ENCODE results near the gene TMIE. TPM values are rescaled to one million over a fixed set of nuclear protein-coding genes. Genes with fewer than 3 reads are reported as not detected.

The TMIE gene
- total RNA-seq, 1 experiment from 2014 or later, result 6.5 TPM

- DNase-seq, result peak; percentile 60 to 78
- no peak overlapping the region for H2AFZ ChIP-seq
- H3K27ac ChIP-seq, result no peak overlapping the region
- CTCF ChIA-PET, result interaction anchor here (1.1 to 1.8 kb wide), 2 partner anchors 16 to 204 kb away, joined by 3 to 4 read pairs; no protein-coding TSS in a partner anchor
- no peak overlapping the region for H3K4me2 ChIP-seq
- H4K20me1 ChIP-seq (ENCODE audit: insufficient read depth), result no peaks in the 10 kb centered on the region
- no peaks in the 10 kb centered on the region for H3K79me2 ChIP-seq (ENCODE audit: low read depth)
- peaks cover 18% of the 10 kb centered on the region for H3K4me1 ChIP-seq (replicated peaks; ENCODE audit: insufficient read depth)
- no peaks in the 10 kb centered on the region for H3K9me3 ChIP-seq (ENCODE audit: insufficient read depth, low read depth)
- H3K27me3 ChIP-seq (ENCODE audit: insufficient read depth, low read depth), result no peaks in the 10 kb centered on the region
- no peaks in the 10 kb centered on the region for H3K36me3 ChIP-seq (ENCODE audit: low read depth)
- no TSS peak for BruUV-seq (replicated peaks)
- POLR2A ChIA-PET (ENCODE audit: unreplicated experiment), result no interaction called here
- intact Hi-C loops (cut with micrococcal nuclease; ENCODE audit: unreplicated experiment), result loop anchor here (1.0 to 5.0 kb wide), 6 partner anchors 140 to 677 kb away; partner anchors contain the start of gene PTPN23
- no peak overlapping the region for H3K4me3 ChIP-seq
- no peaks in the 10 kb centered on the region for H3F3A ChIP-seq (ENCODE audit: insufficient read depth, low read depth)
- H3K9me2 ChIP-seq (ENCODE audit: insufficient read depth), result no peaks in the 10 kb centered on the region
- no peak for TF ChIP-seq EZH2 (IDR thresholded peaks at IDR 0.05; ENCODE audit: low read depth)
- TF ChIP-seq CTCF (conservative IDR thresholded peaks at IDR 0.05), result peak; percentile 90
Observed at GRCh38 chr3:46705022-46705530, 3.9 kb downstream of the TMIE start.

- DNase-seq, result peak; percentile 68 to 73
- Histone ChIP-seq H3K4me2 (peak overlapping the region; percentile 35), H3K27ac (no peak overlapping the region), H3K79me2 (ENCODE audit: low read depth) (no peaks in the 10 kb centered on the region), H3K27me3 (ENCODE audit: insufficient read depth, low read depth) (no peaks in the 10 kb centered on the region), H3K4me1 (replicated peaks; ENCODE audit: insufficient read depth) (peaks cover 16% of the 10 kb centered on the region), H3K4me3 (no peak overlapping the region), H3F3A (ENCODE audit: insufficient read depth, low read depth) (no peaks in the 10 kb centered on the region), H4K20me1 (ENCODE audit: insufficient read depth) (no peaks in the 10 kb centered on the region), H3K36me3 (ENCODE audit: low read depth) (no peaks in the 10 kb centered on the region), H3K9me3 (ENCODE audit: insufficient read depth, low read depth) (no peaks in the 10 kb centered on the region), H3K9me2 (ENCODE audit: insufficient read depth) (no peaks in the 10 kb centered on the region), H2AFZ (no peak overlapping the region)
- CTCF ChIA-PET, result interaction anchor here (0.6 to 1.8 kb wide), 4 partner anchors 15 to 203 kb away, joined by 3 to 9 read pairs (median 6); no protein-coding TSS in a partner anchor
- POLR2A ChIA-PET (ENCODE audit: unreplicated experiment), result interaction anchor here (0.6 kb wide), 2 partner anchors 189 to 274 kb away, joined by 5 to 7 read pairs; partner anchors contain the start of gene NBEAL2
- BruUV-seq (replicated peaks), result no TSS peak
- intact Hi-C loops (cut with micrococcal nuclease; ENCODE audit: unreplicated experiment), result loop anchor here (1.0 to 5.0 kb wide), 6 partner anchors 139 to 676 kb away; partner anchors contain the start of gene PTPN23
- TF ChIP-seq CTCF (conservative IDR thresholded peaks at IDR 0.05) (no peak), EZH2 (IDR thresholded peaks at IDR 0.05; ENCODE audit: low read depth) (no peak)
Observed at GRCh38 chr3:46705751-46706552, 4.8 kb downstream of the TMIE start.

- H3K4me1 ChIP-seq (replicated peaks; ENCODE audit: insufficient read depth), result peaks cover 16% of the 10 kb centered on the region
- H3K79me2 ChIP-seq (ENCODE audit: low read depth), result no peaks in the 10 kb centered on the region
- CTCF ChIA-PET, result interaction anchor here (1.5 to 1.8 kb wide), 2 partner anchors 188 to 202 kb away, joined by 4 to 7 read pairs; no protein-coding TSS in a partner anchor
- H3K9me2 ChIP-seq (ENCODE audit: insufficient read depth), result no peaks in the 10 kb centered on the region
- no peaks in the 10 kb centered on the region for H3K27me3 ChIP-seq (ENCODE audit: insufficient read depth, low read depth)
- H3K36me3 ChIP-seq (ENCODE audit: low read depth), result no peaks in the 10 kb centered on the region
- no peak overlapping the region for H2AFZ ChIP-seq
- H3K4me2 ChIP-seq, result peak overlapping the region; percentile 35; the same call in 1 of the 2 replicates
- no peak overlapping the region for H3K27ac ChIP-seq
- intact Hi-C loops (cut with micrococcal nuclease; ENCODE audit: unreplicated experiment), result loop anchor here (5.0 kb wide), 2 partner anchors 290 to 675 kb away; partner anchors contain the start of gene PTPN23
- no peak overlapping the region for H3K4me3 ChIP-seq
- H3K9me3 ChIP-seq (ENCODE audit: insufficient read depth, low read depth), result no peaks in the 10 kb centered on the region
- no peak for TF ChIP-seq EZH2 (IDR thresholded peaks at IDR 0.05; ENCODE audit: low read depth)
- no peak for TF ChIP-seq CTCF (conservative IDR thresholded peaks at IDR 0.05)
- no TSS peak for BruUV-seq (replicated peaks)
- DNase-seq, result no peak
- H4K20me1 ChIP-seq (ENCODE audit: insufficient read depth), result no peaks in the 10 kb centered on the region
- H3F3A ChIP-seq (ENCODE audit: insufficient read depth, low read depth), result no peaks in the 10 kb centered on the region
- POLR2A ChIA-PET (ENCODE audit: unreplicated experiment), result interaction anchor here (0.6 kb wide), 2 partner anchors 190 to 273 kb away, joined by 5 to 7 read pairs; partner anchors contain the start of gene NBEAL2
Observed at GRCh38 chr3:46706771-46707582, 5.8 kb downstream of the TMIE start.

Measured in PC-9 (cell line).